Tibial nerve (tissue), 3 donors: ENCODE measurements around the gene PRKAR1A.

Experiments
- CTCF ChIP-seq, 5 experiments: fragments of 200-600 bp in 3 of 5; fragments of 450-650 bp in 2 of 5; sonication (generic) in 3 of 5; IDR thresholded peaks; one replicate each; pipeline ENCODE4 v1.5.1; 2016 to 2019; ENCODE audit warnings: antibody characterized with exemption in 5 of 5, mild to moderate bottlenecking in 3 of 5, moderate library complexity in 2 of 5
- POLR2A ChIP-seq, 2 donors: fragments of 450-650 bp; IDR thresholded peaks; one replicate each; pipeline ENCODE4 v1.6.1; 2017; ENCODE audit warnings: antibody characterized with exemption in 2 of 2, mild to moderate bottlenecking in 2 of 2, moderate library complexity in 2 of 2

- TF ChIP-seq CTCF (IDR thresholded peaks at IDR 0.05) (no peak), POLR2A (IDR thresholded peaks at IDR 0.05) (no peak)
These were observed 22.5 kb downstream of the PRKAR1A start for GRCh38 chr17:68534695-68535088.
